T47D (cell line): Measurements from ENCODE around the gene C10orf90.

Experiments used
- DNase-seq, 2 experiments: peaks; one replicate each; pipeline versions ENCODE4 v3.0.0 to v3.0.0-alpha.2; 2011 to 2012; ENCODE audit warnings: low read depth in 1 of 2, low spot score in 1 of 2
- JUND ChIP-seq: IDR thresholded peaks from 2 replicates; pipeline ENCODE4 v1.6.1; 2012; ENCODE audit warnings: low read depth
- in situ Hi-C: cut with HindIII; loops from 2 replicates; pipeline ENCODE4 v1.10.0; 2016; ENCODE audit warnings: low sequenced_read_pairs, low pct_unique_long_range_greater_than_20kb

Gene C10orf90

GRCh38 chr10:126584836-126585235 lies 85.7 kb downstream of the C10orf90 start:
- no peak for TF ChIP-seq JUND

GRCh38 chr10:126583552-126584200 lies 86.8 kb downstream of the C10orf90 start:
- in situ Hi-C loops = no loop called here
- DNase-seq = no peak
- TF ChIP-seq JUND = no peak

More at GRCh38 chr10:126584836-126585235, 85.7 kb downstream of the C10orf90 start:
- in situ Hi-C loops = no loop called here
- no peak for DNase-seq

GRCh38 chr10:126581648-126582046 lies 88.8 kb downstream of the C10orf90 start:
- no peak for TF ChIP-seq JUND
- DNase-seq = no peak
- in situ Hi-C loops = no loop called here

- no peak for DNase-seq
- in situ Hi-C loops = no loop called here
- TF ChIP-seq JUND = no peak
Observed at GRCh38 chr10:126580873-126581647, 89.4 kb downstream of the C10orf90 start.

GRCh38 chr10:126576336-126576735 lies 94.2 kb downstream of the C10orf90 start:
- in situ Hi-C loops = no loop called here
- DNase-seq = no peak
- TF ChIP-seq JUND = no peak

- DNase-seq = no peak
- in situ Hi-C loops = no loop called here
- TF ChIP-seq JUND = no peak
Observed at GRCh38 chr10:126570621-126571602, 99.6 kb downstream of the C10orf90 start.

- no peak for DNase-seq
- TF ChIP-seq JUND = no peak
- in situ Hi-C loops = no loop called here
Observed at GRCh38 chr10:126570245-126570570, 100.3 kb downstream of the C10orf90 start.

- DNase-seq = no peak
- TF ChIP-seq JUND = no peak
Observed at GRCh38 chr10:126569513-126570244, 100.8 kb downstream of the C10orf90 start.

GRCh38 chr10:126568809-126569385 lies 101.6 kb downstream of the C10orf90 start:
- TF ChIP-seq JUND = no peak
- in situ Hi-C loops = no loop called here
- no peak for DNase-seq

More at GRCh38 chr10:126569513-126570244, 100.8 kb downstream of the C10orf90 start:
- in situ Hi-C loops = no loop called here

- TF ChIP-seq JUND = no peak
- in situ Hi-C loops = no loop called here
- no peak for DNase-seq
Observed at GRCh38 chr10:126565871-126566270, 104.6 kb downstream of the C10orf90 start.

GRCh38 chr10:126565441-126565840 lies 105.1 kb downstream of the C10orf90 start:
- in situ Hi-C loops = no loop called here
- no peak for TF ChIP-seq JUND
- DNase-seq = no peak

GRCh38 chr10:126564326-126564888 lies 106.1 kb downstream of the C10orf90 start:
- TF ChIP-seq JUND = no peak
- in situ Hi-C loops = no loop called here
- DNase-seq = no peak
